ENCODE data around the gene ZNF768. TPM values are rescaled to one million over a fixed set of nuclear protein-coding genes. Genes with fewer than 3 reads are reported as not detected.

Gene ZNF768
- polyA plus RNA-seq, 1 experiment = 9.8 TPM

DNA sequence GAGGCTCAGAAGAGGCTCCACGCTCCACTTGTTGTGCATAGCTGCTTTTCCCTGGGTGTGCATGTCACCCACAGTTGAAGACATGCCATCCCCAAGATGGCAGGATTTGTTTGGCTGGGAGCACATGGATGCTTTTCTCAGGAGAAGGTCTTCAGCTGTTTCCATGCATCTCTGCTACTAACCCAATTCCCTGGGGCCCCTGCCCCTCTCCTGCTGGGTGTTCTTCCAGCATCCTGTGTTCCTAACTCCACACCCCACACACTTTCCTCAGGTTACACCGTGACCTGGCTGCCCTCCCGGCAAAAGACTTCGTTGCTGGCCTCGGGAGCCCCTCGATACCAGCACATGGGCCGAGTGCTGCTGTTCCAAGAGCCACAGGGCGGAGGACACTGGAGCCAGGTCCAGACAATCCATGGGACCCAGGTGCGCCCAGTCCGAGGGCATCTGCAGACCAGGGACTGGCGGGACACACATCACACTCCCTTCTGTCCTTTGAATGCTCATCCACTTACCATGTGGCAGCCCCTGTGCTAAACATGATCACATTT lies 32.4 kb downstream of the ZNF768 start:
- TF ChIP-seq, protein P1, sequence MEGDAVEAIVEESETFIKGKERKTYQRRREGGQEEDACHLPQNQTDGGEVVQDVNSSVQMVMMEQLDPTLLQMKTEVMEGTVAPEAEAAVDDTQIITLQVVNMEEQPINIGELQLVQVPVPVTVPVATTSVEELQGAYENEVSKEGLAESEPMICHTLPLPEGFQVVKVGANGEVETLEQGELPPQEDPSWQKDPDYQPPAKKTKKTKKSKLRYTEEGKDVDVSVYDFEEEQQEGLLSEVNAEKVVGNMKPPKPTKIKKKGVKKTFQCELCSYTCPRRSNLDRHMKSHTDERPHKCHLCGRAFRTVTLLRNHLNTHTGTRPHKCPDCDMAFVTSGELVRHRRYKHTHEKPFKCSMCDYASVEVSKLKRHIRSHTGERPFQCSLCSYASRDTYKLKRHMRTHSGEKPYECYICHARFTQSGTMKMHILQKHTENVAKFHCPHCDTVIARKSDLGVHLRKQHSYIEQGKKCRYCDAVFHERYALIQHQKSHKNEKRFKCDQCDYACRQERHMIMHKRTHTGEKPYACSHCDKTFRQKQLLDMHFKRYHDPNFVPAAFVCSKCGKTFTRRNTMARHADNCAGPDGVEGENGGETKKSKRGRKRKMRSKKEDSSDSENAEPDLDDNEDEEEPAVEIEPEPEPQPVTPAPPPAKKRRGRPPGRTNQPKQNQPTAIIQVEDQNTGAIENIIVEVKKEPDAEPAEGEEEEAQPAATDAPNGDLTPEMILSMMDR (IDR thresholded peaks at IDR 0.05; ENCODE audit: low read depth, low read length) = no peak
- H3K4me3 ChIP-seq (ENCODE audit: low read depth, low read length) = no peak overlapping the region
- no peak overlapping the region for H3K27ac ChIP-seq (ENCODE audit: low read depth, low read length)
- H3K27me3 ChIP-seq (ENCODE audit: control insufficient read depth, insufficient read depth, low read length) = peaks cover 3% of the 10 kb centered on the region
- no peaks in the 10 kb centered on the region; the same call in 1 of the 2 replicates for H3K9me3 ChIP-seq (ENCODE audit: control insufficient read depth, insufficient read depth, low read length)
- ChIA-PET CTCF (no interaction called here), POLR2A (no interaction called here)
- DNase-seq (ENCODE audit: low read depth, low spot score) = no peak

DNA sequence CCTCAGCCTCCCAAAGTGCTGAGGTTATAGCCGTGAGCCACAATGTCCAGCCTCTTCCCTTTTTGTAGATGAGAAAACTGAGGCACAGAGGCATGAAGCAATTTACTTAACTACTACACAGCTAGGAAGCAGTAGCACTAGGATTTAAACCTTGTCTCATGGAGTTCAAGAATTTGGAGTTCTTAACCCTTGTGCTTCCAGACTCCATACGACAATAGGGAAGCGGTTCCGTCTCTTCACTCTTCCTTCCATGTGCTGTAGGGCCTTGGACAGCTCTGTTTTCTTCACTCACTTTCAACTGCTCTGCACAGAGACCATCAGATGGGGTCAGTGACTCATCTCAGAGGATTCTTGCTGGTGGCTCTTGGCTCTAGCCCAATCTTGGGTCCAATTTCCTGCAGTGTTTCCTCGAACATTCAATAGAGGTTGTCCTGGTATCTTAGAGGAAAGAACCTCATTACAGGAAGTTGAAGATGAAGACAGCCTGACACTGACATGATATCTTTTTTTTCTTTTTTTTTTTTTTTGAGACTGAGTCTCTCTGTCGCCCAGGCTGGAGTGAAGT lies 34.5 kb downstream of the ZNF768 start:
- CTCF ChIA-PET = no interaction called here
- DNase-seq (ENCODE audit: low read depth, low spot score) = peak; percentile 23
- POLR2A ChIA-PET = no interaction called here

DNA sequence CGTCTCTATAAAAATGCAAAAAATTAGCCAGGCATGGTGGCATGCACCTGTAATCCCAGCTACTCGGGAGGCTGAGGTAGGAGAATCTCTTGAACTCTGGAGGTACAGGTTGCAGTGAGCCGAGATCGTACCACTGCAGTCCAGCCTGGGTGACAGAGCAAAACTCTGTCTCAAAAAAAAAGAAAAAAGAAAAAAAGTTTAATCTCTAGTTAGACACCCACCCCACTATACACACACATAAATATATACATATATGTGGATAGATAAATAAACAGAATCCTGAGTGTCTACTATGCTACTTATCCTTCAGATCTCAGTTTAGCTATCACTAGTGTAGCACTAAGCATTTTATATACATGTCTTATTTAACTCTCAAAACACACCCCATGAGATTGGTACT lies 35.1 kb downstream of the ZNF768 start:
- TF ChIP-seq, protein P1 (IDR thresholded peaks at IDR 0.05; ENCODE audit: low read depth, low read length) = no peak
- CTCF ChIA-PET = no interaction called here
- Histone ChIP-seq H3K27me3 (ENCODE audit: control insufficient read depth, insufficient read depth, low read length) (peaks cover 6% of the 10 kb centered on the region), H3K9me3 (ENCODE audit: control insufficient read depth, insufficient read depth, low read length) (no peaks in the 10 kb centered on the region; the same call in 1 of the 2 replicates), H3K27ac (ENCODE audit: low read depth, low read length) (no peak overlapping the region), H3K4me3 (ENCODE audit: low read depth, low read length) (no peak overlapping the region)
- no peak for DNase-seq (ENCODE audit: low read depth, low spot score)
- POLR2A ChIA-PET = no interaction called here

More for the DNA sequence above, 34.5 kb downstream of the ZNF768 start:
- H3K27me3 ChIP-seq (ENCODE audit: control insufficient read depth, insufficient read depth, low read length) = peaks cover 3% of the 10 kb centered on the region
- no peak overlapping the region for H3K27ac ChIP-seq (ENCODE audit: low read depth, low read length)
- H3K9me3 ChIP-seq (ENCODE audit: control insufficient read depth, insufficient read depth, low read length) = no peaks in the 10 kb centered on the region; the same call in 1 of the 2 replicates
- TF ChIP-seq, protein P1 (IDR thresholded peaks at IDR 0.05; ENCODE audit: low read depth, low read length) = no peak
- H3K4me3 ChIP-seq (ENCODE audit: low read depth, low read length) = no peak overlapping the region

DNA sequence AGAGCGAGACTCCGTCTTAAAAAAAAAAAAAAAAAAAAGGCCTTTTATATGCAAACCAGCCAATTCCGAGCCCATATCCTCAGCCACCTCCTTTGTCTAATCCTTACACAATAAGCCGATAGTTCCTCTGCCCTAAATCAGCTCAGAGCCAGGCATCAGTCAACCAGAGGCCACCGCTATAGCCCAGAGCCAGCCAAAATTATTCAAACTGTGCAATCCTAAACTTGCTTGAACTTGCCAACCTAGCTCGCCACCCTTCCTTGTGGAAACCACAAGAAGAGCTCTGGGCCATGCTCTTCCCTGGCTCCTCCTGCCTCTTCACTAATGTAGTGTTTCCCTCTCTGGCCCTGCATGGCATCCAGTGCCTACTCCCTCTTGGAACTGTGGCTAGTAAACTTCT lies 36.2 kb downstream of the ZNF768 start:
- no peaks in the 10 kb centered on the region; the same call in 1 of the 2 replicates for H3K9me3 ChIP-seq (ENCODE audit: control insufficient read depth, insufficient read depth, low read length)
- ChIA-PET POLR2A (no interaction called here), CTCF (interaction anchor here (0.6 to 0.8 kb wide), 2 partner anchors 26 to 41 kb away, joined by 3 to 5 read pairs; no protein-coding TSS in a partner anchor)
- TF ChIP-seq, protein P1 (IDR thresholded peaks at IDR 0.05; ENCODE audit: low read depth, low read length) = no peak
- H3K4me3 ChIP-seq (ENCODE audit: low read depth, low read length) = no peak overlapping the region
- no peak overlapping the region for H3K27ac ChIP-seq (ENCODE audit: low read depth, low read length)
- DNase-seq (ENCODE audit: low read depth, low spot score) = no peak
- H3K27me3 ChIP-seq (ENCODE audit: control insufficient read depth, insufficient read depth, low read length) = peaks cover 6% of the 10 kb centered on the region

DNA sequence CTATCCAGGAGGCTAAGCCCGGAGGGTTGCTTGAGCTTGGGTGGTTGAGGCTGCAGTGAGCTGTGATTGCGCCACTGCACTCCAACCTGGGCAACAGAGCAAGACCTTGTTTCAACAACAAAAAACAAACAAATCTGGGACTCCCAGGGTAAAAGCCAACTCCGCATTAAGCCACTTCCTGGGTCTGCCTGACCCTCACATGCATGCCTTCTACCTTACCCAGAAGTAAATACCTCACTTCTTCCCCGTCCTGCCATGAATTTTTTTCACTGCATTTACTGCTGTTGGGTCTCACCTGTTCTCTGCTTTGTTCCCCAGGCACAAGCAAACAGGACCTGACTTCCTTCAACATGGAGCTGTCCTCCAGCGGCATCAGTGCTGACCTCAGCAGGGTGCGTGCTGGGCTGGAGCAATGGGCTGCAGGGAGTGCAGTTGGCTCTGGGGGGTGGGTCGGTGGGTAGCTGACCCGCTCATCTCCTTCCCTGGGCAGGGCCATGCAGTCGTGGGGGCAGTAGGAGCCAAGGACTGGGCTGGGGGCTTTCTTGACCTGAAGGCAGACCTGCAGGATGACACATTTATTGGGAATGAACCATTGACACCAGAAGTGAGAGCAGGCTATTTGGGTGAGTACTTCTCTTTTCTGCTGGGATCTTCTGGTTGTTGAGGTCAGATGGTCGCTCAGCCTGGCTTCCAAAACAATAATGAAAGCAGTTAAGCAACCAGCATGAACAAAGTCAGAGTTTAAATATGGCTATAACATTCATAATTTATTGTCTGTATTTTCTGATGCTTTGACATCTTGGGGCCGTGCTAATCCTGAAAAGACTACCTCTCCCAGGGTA lies 37.4 kb downstream of the ZNF768 start:
- POLR2A ChIA-PET = no interaction called here
- Histone ChIP-seq H3K27ac (ENCODE audit: low read depth, low read length) (no peak overlapping the region), H3K4me3 (ENCODE audit: low read depth, low read length) (no peak overlapping the region), H3K9me3 (ENCODE audit: control insufficient read depth, insufficient read depth, low read length) (no peaks in the 10 kb centered on the region; the same call in 1 of the 2 replicates), H3K27me3 (ENCODE audit: control insufficient read depth, insufficient read depth, low read length) (peaks cover 6% of the 10 kb centered on the region)
- DNase-seq (ENCODE audit: low read depth, low spot score) = no peak
- TF ChIP-seq, protein P1 (IDR thresholded peaks at IDR 0.05; ENCODE audit: low read depth, low read length) = no peak
- CTCF ChIA-PET = interaction anchor here (1.7 kb wide), 1 partner anchor 39 kb away, joined by 4 read pairs; no protein-coding TSS in a partner anchor

Data from AG04450 (cell line).